Neural cell (in vitro differentiated cells): ENCODE results near the gene PIGB. TPM values are rescaled to one million over a fixed set of nuclear protein-coding genes. Genes with fewer than 3 reads are reported as not detected.
"Not testable (repeated sequence)": the region's sequence is repeated elsewhere in the genome, so short reads cannot be mapped to it uniquely, and the experiment has no call there.

ENCODE experiments used
- H2AFZ ChIP-seq: fragments of 200-600, 300-800 bp; sonication (generic), shearing (Covaris generic); 2 replicates; pipeline ENCODE4 v1.6.0; 2014; ENCODE audit warnings: low read depth, mild to moderate bottlenecking, antibody characterized with exemption, low read length, moderate library complexity
- H3F3A ChIP-seq: fragments of 200-600 bp; shearing (Covaris generic); 2 replicates; pipeline ENCODE4 v1.6.1; 2016; ENCODE audit warnings: mild to moderate bottlenecking, moderate library complexity, mixed read lengths, antibody characterized with exemption, low read length; ENCODE audit not compliant: insufficient read depth, poor library complexity, severe bottlenecking
- H3K27ac ChIP-seq: fragments of 200-600, 300-800 bp; sonication (generic), shearing (Covaris generic); 2 replicates; pipeline ENCODE4 v1.5.1; 2014; ENCODE audit warnings: mild to moderate bottlenecking, low read length, moderate library complexity
- H3K27me3 ChIP-seq: fragments of 300-800, 200-600 bp; sonication (generic), shearing (Covaris generic); 2 replicates; pipeline ENCODE4 v1.6.0; 2014; ENCODE audit warnings: mild to moderate bottlenecking, low read depth, low read length, moderate library complexity; ENCODE audit not compliant: insufficient read depth
- H3K36me3 ChIP-seq: fragments of 300-800, 200-600 bp; sonication (generic), shearing (Covaris generic); 2 replicates; pipeline ENCODE4 v1.5.1; 2014; ENCODE audit warnings: mild to moderate bottlenecking, antibody characterized with exemption, low read length, moderate library complexity; ENCODE audit not compliant: insufficient read depth
- H3K4me2 ChIP-seq: fragments of 300-800, 200-600 bp; sonication (generic), shearing (Covaris generic); 2 replicates; pipeline ENCODE4 v1.6.0; 2014; ENCODE audit warnings: mild to moderate bottlenecking, low read length
- H3K4me3 ChIP-seq: fragments of 300-800, 200-600 bp; sonication (generic), shearing (Covaris generic); 2 replicates; pipeline ENCODE4 v1.5.1; 2014; ENCODE audit warnings: mild to moderate bottlenecking, low read length, moderate library complexity
- H3K79me2 ChIP-seq: fragments of 200-600 bp; shearing (Covaris generic); replicated peaks from 2 replicates; pipeline ENCODE4 v1.6.0; 2014; ENCODE audit warnings: mild to moderate bottlenecking, low read length, moderate library complexity; ENCODE audit not compliant: insufficient read depth
- H3K9ac ChIP-seq: fragments of 300-800, 200-600 bp; sonication (generic), shearing (Covaris generic); 2 replicates; pipeline ENCODE4 v1.6.1; 2016; ENCODE audit warnings: mild to moderate bottlenecking, low read length, mixed read lengths
- H3K9me2 ChIP-seq: fragments of 200-600 bp; shearing (Covaris generic); 2 replicates; pipeline ENCODE4 v1.6.1; 2016; ENCODE audit warnings: mild to moderate bottlenecking, low read length, mixed read lengths; ENCODE audit not compliant: insufficient read depth
- H3K9me3 ChIP-seq: fragments of 200-600, 300-800 bp; sonication (generic), shearing (Covaris generic); 2 replicates; pipeline ENCODE4 v1.6.1; 2016; ENCODE audit warnings: mild to moderate bottlenecking, mixed run types, low read length, moderate library complexity, mixed read lengths
- H4K20me1 ChIP-seq: fragments of 200-600 bp; shearing (Covaris generic); 2 replicates; pipeline ENCODE4 v1.6.1; 2016; ENCODE audit warnings: mild to moderate bottlenecking, mixed run types; ENCODE audit not compliant: insufficient read depth
- EP300 ChIP-seq: fragments of 450-650 bp; conservative IDR thresholded peaks from 2 replicates; pipeline ENCODE4 v1.6.1; 2014; ENCODE audit warnings: antibody characterized with exemption, mild to moderate bottlenecking, moderate library complexity; ENCODE audit not compliant: poor library complexity, severe bottlenecking
- EZH2 ChIP-seq: fragments of 200-600, 300-800 bp; shearing (Covaris generic), sonication (generic); IDR thresholded peaks from 2 replicates; pipeline ENCODE4 v1.6.1; 2014; ENCODE audit warnings: antibody characterized with exemption, low read length, borderline replicate concordance, mild to moderate bottlenecking; ENCODE audit not compliant: insufficient read depth, poor library complexity, severe bottlenecking
- MXI1 ChIP-seq: fragments of 450-650 bp; conservative IDR thresholded peaks from 2 replicates; pipeline ENCODE4 v1.6.1; 2014; ENCODE audit warnings: antibody characterized with exemption, mild to moderate bottlenecking; ENCODE audit not compliant: poor library complexity, severe bottlenecking
- POLR2AphosphoS5 ChIP-seq: IDR thresholded peaks from 2 replicates; pipeline ENCODE4 v1.6.1; 2012
- RAD21 ChIP-seq: fragments of 450-650 bp; conservative IDR thresholded peaks from 2 replicates; pipeline ENCODE4 v1.6.1; 2014; ENCODE audit warnings: antibody characterized with exemption, mild to moderate bottlenecking, moderate library complexity
- SMC3 ChIP-seq: fragments of 450-650 bp; conservative IDR thresholded peaks from 2 replicates; pipeline ENCODE4 v1.6.1; 2014; ENCODE audit warnings: antibody characterized with exemption, mild to moderate bottlenecking, moderate library complexity; ENCODE audit not compliant: poor library complexity
- TAF1 ChIP-seq: IDR thresholded peaks from 2 replicates; pipeline ENCODE4 v1.6.1; 2012; ENCODE audit warnings: low read depth
- polyA plus RNA-seq: library from polyadenylated mRNA; depleted of rRNA; stranded (reverse); fragments of >200 nt; gene quantifications from 2 replicates; pipeline ENCODE4 v1.2.3, GENCODE V29; 2014
- TF ChIP-seq, protein P1 (sequence below): fragments of 450-650 bp; IDR thresholded peaks from 2 replicates; pipeline ENCODE4 v1.5.1; 2014; ENCODE audit warnings: antibody characterized with exemption, mild to moderate bottlenecking, moderate library complexity; ENCODE audit not compliant: poor library complexity, severe bottlenecking
- TF ChIP-seq, protein P2 (sequence below): IDR thresholded peaks from 2 replicates; pipeline ENCODE4 v1.6.1; 2012; ENCODE audit warnings: borderline replicate concordance

Gene PIGB
- polyA plus RNA-seq, 1 donor from 2014 or later: 8.1 TPM

DNA sequence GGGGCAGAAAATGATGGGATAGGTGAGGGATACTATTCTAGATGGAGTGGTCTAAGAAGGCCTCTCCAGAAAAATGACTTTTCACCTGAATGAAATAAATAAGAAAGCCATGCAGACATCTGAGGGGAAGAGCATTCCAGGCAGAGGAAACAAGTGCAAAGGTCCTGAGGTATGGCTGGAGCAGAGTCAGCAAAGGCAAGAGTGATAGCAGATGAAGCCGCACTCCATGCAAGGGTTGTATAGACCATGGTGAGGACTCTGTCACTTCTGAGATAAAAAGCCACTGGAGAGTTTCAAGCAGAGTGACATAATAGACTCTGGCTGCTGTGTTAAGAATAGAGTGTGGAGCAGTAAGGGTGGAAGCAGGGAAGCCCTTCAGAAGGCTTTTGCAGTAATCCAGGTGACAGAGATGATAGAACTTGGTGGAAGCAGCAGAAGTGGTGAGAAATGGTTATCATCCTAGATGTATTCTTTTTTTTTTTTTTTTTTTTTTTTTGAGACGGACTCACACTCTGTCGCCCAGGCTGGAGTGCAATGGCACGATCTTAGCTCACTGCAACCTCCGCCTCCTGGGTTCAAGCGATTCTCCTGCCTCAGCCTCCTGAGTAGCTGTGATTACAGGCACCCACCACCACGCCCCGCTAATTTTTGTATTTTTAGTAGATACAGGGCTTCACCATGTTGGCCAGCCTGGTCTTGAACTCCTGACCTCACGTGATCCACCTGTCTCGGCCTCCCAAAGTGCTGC lies 32.4 kb upstream of the PIGB start:
- not testable (repeated sequence) for H3K4me3 ChIP-seq, H3K4me2 ChIP-seq, H3F3A ChIP-seq, H3K9ac ChIP-seq, H3K36me3 ChIP-seq, H3K9me3 ChIP-seq, H4K20me1 ChIP-seq, H3K9me2 ChIP-seq, H2AFZ ChIP-seq, H3K79me2 ChIP-seq, H3K27ac ChIP-seq
- H3K27me3 ChIP-seq: peaks cover 12% of the 10 kb centered on the region

DNA sequence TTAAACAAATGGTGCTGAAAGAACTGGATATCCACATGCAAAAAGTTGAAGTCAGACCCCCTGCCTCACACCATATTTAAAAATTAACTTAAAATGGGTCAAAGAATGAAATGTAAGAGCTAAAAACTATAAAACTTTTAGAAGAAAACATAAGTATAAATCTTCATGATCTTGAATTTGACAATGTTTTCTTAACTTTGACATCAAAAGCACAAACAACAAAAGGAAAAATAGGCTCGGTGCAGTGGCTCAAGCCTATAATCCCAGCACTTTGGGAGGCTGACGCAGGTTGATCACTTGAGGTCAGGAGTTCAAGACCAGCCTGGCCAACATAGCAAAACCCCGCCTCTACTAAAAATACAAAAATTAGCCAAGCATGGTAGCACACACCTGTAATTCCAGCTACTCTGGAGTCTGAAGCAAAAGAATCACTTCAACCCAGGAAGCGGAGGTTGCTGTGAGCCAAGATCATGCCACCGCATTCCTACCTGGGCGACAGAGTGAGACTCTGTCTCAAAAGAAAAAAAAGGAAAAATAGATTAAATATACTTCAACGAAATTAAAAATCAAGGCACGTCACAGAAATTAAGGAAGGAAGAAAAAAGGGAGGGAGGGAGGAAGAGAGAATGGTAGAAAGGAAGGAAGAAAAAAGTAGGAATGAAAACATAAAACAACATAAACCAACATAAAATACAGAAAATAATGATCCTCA lies 30.9 kb upstream of the PIGB start:
- Histone ChIP-seq H3K79me2 (no peaks in the 10 kb centered on the region), H3K9me2 (no peaks in the 10 kb centered on the region), H3K4me2 (no peak overlapping the region), H3K9me3 (no peaks in the 10 kb centered on the region), H3K4me3 (no peak overlapping the region), H3K27ac (no peak overlapping the region), H2AFZ (no peak overlapping the region), H3K36me3 (no peaks in the 10 kb centered on the region), H3F3A (no peaks in the 10 kb centered on the region), H3K27me3 (peaks cover 12% of the 10 kb centered on the region), H3K9ac (no peak overlapping the region), H4K20me1 (no peaks in the 10 kb centered on the region)
- TF ChIP-seq EP300 (no peak), EZH2 (no peak), RAD21 (no peak), TAF1 (no peak), POLR2AphosphoS5 (no peak), MXI1 (no peak), SMC3 (no peak)
- TF ChIP-seq, protein P1, sequence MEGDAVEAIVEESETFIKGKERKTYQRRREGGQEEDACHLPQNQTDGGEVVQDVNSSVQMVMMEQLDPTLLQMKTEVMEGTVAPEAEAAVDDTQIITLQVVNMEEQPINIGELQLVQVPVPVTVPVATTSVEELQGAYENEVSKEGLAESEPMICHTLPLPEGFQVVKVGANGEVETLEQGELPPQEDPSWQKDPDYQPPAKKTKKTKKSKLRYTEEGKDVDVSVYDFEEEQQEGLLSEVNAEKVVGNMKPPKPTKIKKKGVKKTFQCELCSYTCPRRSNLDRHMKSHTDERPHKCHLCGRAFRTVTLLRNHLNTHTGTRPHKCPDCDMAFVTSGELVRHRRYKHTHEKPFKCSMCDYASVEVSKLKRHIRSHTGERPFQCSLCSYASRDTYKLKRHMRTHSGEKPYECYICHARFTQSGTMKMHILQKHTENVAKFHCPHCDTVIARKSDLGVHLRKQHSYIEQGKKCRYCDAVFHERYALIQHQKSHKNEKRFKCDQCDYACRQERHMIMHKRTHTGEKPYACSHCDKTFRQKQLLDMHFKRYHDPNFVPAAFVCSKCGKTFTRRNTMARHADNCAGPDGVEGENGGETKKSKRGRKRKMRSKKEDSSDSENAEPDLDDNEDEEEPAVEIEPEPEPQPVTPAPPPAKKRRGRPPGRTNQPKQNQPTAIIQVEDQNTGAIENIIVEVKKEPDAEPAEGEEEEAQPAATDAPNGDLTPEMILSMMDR: no peak
- TF ChIP-seq, protein P2, sequence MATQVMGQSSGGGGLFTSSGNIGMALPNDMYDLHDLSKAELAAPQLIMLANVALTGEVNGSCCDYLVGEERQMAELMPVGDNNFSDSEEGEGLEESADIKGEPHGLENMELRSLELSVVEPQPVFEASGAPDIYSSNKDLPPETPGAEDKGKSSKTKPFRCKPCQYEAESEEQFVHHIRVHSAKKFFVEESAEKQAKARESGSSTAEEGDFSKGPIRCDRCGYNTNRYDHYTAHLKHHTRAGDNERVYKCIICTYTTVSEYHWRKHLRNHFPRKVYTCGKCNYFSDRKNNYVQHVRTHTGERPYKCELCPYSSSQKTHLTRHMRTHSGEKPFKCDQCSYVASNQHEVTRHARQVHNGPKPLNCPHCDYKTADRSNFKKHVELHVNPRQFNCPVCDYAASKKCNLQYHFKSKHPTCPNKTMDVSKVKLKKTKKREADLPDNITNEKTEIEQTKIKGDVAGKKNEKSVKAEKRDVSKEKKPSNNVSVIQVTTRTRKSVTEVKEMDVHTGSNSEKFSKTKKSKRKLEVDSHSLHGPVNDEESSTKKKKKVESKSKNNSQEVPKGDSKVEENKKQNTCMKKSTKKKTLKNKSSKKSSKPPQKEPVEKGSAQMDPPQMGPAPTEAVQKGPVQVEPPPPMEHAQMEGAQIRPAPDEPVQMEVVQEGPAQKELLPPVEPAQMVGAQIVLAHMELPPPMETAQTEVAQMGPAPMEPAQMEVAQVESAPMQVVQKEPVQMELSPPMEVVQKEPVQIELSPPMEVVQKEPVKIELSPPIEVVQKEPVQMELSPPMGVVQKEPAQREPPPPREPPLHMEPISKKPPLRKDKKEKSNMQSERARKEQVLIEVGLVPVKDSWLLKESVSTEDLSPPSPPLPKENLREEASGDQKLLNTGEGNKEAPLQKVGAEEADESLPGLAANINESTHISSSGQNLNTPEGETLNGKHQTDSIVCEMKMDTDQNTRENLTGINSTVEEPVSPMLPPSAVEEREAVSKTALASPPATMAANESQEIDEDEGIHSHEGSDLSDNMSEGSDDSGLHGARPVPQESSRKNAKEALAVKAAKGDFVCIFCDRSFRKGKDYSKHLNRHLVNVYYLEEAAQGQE: no peak
